ENCODE measurements around the gene PTS.

Gene PTS

DNA sequence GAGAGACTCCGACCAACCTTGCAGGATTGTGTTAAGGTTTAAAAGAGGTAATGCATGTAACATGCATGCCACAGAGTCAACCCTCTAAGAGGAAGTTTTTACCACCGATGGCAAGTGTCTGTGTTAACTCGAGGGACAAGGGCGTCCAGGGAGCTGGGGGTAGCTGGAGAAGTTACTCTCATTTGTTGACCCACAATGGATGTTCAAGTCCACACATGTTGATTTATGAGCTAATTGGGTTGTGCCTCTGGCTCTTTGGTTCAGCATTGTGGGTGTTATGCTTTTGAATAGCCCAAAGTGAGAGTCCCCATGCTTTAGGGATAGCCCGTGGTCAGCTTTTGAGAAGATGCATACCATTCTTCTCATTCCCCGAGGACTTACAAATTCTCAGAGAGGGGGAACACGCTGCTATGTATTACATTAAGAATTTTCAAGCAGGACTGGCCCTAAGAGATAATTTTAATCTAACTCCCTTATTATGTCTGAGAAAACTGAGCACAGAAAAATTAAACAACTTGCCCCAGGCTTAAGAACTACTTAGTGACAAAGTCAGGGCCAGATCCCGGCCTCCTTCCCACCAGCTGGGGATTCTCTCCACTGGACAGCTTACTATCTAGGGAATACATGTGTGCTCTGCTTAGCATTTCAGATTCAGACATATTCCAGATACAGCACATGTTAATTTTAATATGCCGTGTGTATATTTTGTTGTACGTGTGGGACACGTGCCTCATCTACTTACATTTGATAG, 39.6 kb downstream of the PTS start:
- no peaks in the 10 kb centered on the region for H3K4me1 Mint-ChIP-seq
- H3K27ac Mint-ChIP-seq: no peak overlapping the region
- no peaks in the 10 kb centered on the region for H3K9me3 Mint-ChIP-seq
- ATAC-seq (ENCODE audit: low read depth) (no peak), DNase-seq (ENCODE audit: low spot score in 2 of 2) (no peak)
- no peak overlapping the region for H3K4me3 Mint-ChIP-seq
- H3K27me3 Mint-ChIP-seq: no peaks in the 10 kb centered on the region
- H3K36me3 Mint-ChIP-seq: no peaks in the 10 kb centered on the region

DNA sequence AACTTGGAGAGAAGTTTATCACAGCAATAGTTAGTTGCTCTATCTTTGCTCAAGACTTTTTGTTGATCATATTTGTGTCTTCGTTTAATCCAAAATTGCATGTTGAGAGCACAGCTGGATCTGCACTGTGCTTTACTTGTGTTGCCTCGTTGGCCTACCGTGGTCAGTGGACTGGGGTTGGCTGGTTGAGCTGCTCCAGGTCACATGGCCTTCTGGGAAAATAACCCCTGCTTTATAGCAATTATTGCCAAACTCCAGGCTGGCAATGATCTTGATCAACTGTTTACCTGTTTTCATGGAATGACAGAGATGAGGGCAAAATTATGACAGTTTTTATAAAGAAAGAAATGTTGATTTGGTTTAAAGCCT, 40.2 kb downstream of the PTS start:
- no peak overlapping the region for H3K4me3 Mint-ChIP-seq
- H3K27me3 Mint-ChIP-seq: no peaks in the 10 kb centered on the region
- peaks cover 2% of the 10 kb centered on the region for H3K4me1 Mint-ChIP-seq
- DNase-seq (ENCODE audit: low spot score in 2 of 2) (no peak), ATAC-seq (ENCODE audit: low read depth) (no peak)
- H3K36me3 Mint-ChIP-seq: no peaks in the 10 kb centered on the region
- H3K9me3 Mint-ChIP-seq: no peaks in the 10 kb centered on the region
- H3K27ac Mint-ChIP-seq: no peak overlapping the region

DNA sequence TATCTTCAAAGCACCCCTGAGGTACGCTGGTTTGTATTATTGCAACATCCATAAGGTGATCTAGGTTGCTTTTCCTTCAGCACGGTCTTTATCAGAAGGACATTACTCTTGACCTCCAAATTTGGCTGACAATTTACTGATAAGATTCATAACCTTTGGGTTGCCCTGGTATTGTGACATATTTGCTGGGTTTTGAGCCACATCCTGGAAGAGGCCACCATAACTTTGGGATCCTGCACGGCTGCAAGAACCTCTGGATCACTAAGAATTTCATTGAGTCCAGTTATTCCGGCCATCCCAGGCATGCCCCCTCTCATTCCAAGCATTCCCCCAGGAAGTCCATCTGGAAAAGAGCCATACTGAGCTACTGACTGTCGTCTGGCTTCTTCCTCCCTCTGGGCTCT, 41.0 kb downstream of the PTS start:
- DNase-seq (ENCODE audit: low spot score in 2 of 2) (no peak), ATAC-seq (ENCODE audit: low read depth) (no peak)
- no peak overlapping the region for H3K27ac Mint-ChIP-seq
- H3K27me3 Mint-ChIP-seq: no peaks in the 10 kb centered on the region
- H3K4me3 Mint-ChIP-seq: no peak overlapping the region
- no peaks in the 10 kb centered on the region for H3K9me3 Mint-ChIP-seq
- H3K36me3 Mint-ChIP-seq: no peaks in the 10 kb centered on the region
- peaks cover 4% of the 10 kb centered on the region for H3K4me1 Mint-ChIP-seq

DNA sequence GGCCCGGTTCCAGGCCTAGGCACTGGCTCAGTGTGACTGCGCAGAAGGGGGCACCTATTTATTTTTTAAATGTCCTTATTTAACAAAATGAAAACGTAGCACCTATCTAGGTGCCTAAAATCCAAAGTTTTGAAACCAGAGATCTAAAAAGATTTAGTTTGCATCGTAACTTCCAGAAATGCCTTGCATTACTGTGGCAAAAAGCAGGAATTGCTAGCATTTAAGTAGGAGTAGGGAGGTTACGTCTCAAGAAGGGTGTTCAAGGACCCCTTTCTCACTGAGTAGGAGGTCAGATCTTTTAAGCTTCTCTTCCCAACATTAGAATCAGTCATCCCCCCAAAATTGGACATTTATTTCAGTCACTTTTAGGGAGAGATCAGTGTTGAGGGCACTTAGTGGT, 42.2 kb downstream of the PTS start:
- Mint-ChIP-seq H3K4me1 (peaks cover 8% of the 10 kb centered on the region), H3K36me3 (no peaks in the 10 kb centered on the region), H3K4me3 (no peak overlapping the region), H3K27me3 (no peaks in the 10 kb centered on the region), H3K9me3 (peaks cover 2% of the 10 kb centered on the region), H3K27ac (no peak overlapping the region)
- no peak for ATAC-seq (ENCODE audit: low read depth)
- DNase-seq (ENCODE audit: low spot score in 2 of 2): no peak

DNA sequence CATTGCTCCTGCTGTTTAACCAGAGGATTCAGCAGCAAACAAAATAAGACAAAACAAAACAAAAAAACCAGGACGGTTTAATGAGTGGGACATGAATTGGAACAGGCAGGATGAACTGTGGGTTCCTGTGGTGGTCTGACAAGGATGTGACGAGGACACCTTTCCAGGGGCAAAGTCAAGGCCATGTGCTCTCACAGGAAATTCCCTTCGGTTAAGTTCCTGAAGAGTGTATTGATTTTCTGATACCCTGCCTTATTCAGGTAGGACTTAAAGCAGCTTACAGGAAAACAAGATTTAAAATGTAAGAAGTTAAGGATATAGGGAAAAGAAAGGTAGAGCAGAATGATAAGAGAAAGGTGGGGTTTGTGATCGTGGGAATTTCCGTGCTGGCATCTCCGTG, 42.9 kb downstream of the PTS start:
- DNase-seq (ENCODE audit: low spot score in 2 of 2): no peak
- Mint-ChIP-seq H3K9me3 (peaks cover 2% of the 10 kb centered on the region), H3K4me3 (no peak overlapping the region), H3K27ac (no peak overlapping the region), H3K4me1 (peaks cover 8% of the 10 kb centered on the region), H3K36me3 (peaks cover 2% of the 10 kb centered on the region), H3K27me3 (no peaks in the 10 kb centered on the region)
- no peak for ATAC-seq (ENCODE audit: low read depth)

DNA sequence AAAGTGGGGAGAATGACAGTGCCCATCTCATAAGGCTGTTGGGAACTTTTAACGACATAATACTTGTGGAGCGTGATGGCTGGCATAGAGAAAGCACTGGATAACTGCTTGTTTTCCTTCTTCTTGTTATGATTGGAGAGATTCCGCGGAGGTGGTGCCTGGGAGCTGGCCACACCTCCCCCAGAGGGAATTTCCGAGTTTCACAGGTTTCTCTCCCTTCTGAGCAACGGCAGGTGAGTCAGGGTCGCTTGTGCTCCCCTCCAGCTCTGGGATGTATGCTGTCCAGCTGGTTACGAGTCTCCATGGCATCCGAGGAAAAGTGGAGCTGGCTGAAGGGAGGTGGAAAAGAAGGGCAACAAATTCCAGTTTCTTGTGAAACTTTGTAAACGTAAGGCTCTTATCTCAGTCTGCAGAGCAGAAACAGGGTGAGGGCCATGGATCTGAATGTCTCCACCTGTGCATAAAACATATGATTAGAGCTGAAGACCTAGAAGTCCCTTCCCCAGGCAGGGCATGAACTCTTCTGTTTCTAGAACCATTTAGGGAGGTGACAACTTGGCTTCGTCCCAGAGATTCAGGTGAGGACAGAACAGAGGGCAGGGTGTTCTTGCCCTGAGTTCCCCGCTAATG, 44.4 kb downstream of the PTS start:
- Mint-ChIP-seq H3K9me3 (peaks cover 2% of the 10 kb centered on the region), H3K27me3 (peaks cover 2% of the 10 kb centered on the region), H3K27ac (no peak overlapping the region), H3K4me3 (peak overlapping the region; percentile 33), H3K36me3 (peaks cover 4% of the 10 kb centered on the region), H3K4me1 (peaks cover 8% of the 10 kb centered on the region)
- no peak for ATAC-seq (ENCODE audit: low read depth)
- DNase-seq (ENCODE audit: low spot score in 2 of 2): no peak

DNA sequence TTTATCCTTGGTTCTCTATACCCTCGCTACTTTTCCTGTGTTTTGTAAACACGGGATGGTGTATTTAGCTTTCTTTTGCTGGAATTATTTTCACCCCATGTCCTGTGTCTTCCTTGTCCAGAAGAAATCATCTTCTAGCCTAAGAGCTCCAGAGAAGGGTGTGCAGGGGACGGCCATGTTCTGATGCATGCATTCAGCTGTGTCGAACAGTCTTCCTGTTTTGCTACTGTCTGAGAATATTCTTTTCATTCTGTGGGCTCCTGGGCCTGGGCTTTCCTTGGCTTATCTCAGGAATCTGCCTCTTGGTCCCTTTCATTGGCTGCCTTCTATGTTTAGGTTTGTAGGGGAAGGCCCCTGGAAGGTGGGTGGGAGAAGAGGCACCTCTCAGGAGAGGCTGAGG, 45.0 kb downstream of the PTS start:
- ATAC-seq (ENCODE audit: low read depth) (no peak), DNase-seq (ENCODE audit: low spot score in 2 of 2) (no peak)
- no peak overlapping the region for H3K4me3 Mint-ChIP-seq
- peaks cover 2% of the 10 kb centered on the region for H3K9me3 Mint-ChIP-seq
- peaks cover 4% of the 10 kb centered on the region for H3K36me3 Mint-ChIP-seq
- H3K27ac Mint-ChIP-seq: no peak overlapping the region
- peaks cover 8% of the 10 kb centered on the region for H3K4me1 Mint-ChIP-seq
- peaks cover 4% of the 10 kb centered on the region for H3K27me3 Mint-ChIP-seq

DNA sequence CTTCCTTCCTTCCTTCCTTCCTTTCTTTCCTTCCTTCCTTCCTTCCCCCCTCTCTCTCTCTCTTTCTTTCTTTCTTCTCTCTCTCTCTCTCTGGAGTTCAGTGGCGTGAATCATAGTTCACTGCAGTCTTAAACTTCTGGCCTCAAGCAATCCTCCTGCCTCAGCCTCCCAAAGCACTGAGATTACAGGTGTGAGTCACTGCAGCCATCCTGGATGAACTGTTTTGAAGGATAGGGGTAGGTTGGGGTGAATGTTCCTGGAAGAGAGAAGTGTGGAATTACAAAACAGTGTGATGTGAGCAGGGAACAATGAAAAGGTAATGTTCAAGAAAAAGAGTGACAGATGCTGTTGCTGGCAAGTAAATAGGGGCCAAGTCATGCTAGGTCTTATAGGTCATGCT, 46.8 kb downstream of the PTS start:
- Mint-ChIP-seq H3K4me1 (peaks cover 8% of the 10 kb centered on the region), H3K4me3 (no peak overlapping the region), H3K27me3 (peaks cover 4% of the 10 kb centered on the region), H3K27ac (no peak overlapping the region), H3K36me3 (peaks cover 4% of the 10 kb centered on the region), H3K9me3 (peaks cover 2% of the 10 kb centered on the region)
- DNase-seq (ENCODE audit: low spot score in 2 of 2) (no peak), ATAC-seq (ENCODE audit: low read depth) (no peak)

DNA sequence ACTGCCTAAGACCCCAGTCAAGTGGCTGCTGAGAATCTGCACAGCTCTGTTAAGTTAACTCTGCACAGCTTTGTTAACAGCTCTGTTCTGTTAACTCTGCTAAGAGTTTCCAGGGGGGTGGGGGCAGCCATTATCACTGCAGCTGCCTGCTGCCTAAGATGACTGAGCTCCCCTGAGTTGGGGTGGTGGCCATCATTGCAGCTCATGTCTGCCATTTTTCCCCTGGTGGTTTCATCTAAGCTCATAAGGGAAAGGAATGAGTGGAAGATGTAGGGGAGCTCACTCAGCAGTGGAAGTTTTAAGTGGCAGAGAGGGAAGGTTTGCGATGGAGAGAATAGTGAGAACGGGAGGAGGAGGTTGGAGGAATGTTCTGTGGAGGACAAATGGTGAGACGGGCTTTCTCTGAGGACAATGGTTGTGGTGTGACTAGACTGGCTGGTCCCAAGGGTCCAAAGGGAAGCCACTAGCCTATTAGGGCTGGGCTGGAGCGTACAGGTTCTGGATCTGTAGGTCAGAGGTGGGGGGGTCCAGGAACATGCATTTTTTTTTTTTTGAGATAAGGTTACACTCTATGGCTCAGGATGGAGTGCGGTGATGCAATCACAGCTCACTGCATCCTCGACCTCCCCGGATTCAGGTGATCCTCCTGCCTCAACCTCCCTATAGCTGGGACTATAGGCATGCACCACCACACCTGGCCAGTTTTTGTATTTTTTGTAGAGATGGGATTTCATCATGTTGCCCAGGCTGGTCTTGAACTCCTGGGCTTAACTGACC, 48.0 kb downstream of the PTS start:
- Mint-ChIP-seq H3K36me3 (peaks cover 4% of the 10 kb centered on the region), H3K4me3 (no peak overlapping the region), H3K27ac (no peak overlapping the region), H3K4me1 (peaks cover 8% of the 10 kb centered on the region), H3K27me3 (peaks cover 4% of the 10 kb centered on the region), H3K9me3 (peaks cover 2% of the 10 kb centered on the region)
- DNase-seq (ENCODE audit: low spot score in 2 of 2): no peak
- no peak for ATAC-seq (ENCODE audit: low read depth)

DNA sequence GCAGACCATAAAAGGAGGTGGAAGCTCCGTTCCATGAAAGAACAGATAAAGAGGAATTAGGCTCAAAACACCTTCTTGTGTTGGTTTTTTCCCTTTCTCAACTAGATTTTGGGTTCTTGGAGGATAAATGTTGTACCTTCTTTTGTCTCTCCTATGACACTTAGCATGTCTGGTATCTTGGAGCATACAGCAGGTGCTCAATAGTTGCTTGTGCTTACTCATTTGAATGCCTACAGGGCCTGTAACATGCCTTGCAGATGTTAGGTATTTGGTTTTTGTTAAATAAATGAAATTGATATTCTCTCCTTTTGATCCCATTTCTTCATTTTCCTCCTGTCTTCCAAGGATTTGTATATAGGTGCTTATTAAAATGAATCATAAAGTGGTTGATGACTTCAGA, 50.8 kb downstream of the PTS start:
- peaks cover 4% of the 10 kb centered on the region for H3K27me3 Mint-ChIP-seq
- peaks cover 2% of the 10 kb centered on the region for H3K9me3 Mint-ChIP-seq
- peaks cover 4% of the 10 kb centered on the region for H3K36me3 Mint-ChIP-seq
- ATAC-seq (ENCODE audit: low read depth) (no peak), DNase-seq (ENCODE audit: low spot score in 2 of 2) (no peak)
- H3K4me1 Mint-ChIP-seq: peaks cover 18% of the 10 kb centered on the region
- no peak overlapping the region for H3K4me3 Mint-ChIP-seq
- no peak overlapping the region for H3K27ac Mint-ChIP-seq

DNA sequence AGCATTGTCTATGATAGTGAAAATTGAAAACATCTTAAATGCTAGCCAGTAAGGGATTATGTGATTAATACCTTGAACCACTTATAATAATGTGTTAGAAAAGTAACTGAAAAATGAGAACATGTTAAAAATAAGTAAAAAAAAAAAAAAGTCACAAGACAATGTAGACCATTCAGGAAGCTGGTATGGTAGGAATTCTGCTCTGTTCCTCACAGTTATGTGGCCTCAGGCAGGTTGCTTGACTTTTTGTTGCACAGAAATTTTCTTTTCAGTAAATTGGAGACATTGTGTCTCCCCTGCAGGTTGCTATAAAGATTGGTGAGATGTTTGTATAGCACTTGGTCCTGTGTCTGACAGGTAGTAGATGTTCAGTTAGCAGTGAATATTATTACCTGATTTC, 51.7 kb downstream of the PTS start:
- DNase-seq (ENCODE audit: low spot score in 2 of 2): no peak
- ATAC-seq (ENCODE audit: low read depth): no peak
- no peak overlapping the region for H3K27ac Mint-ChIP-seq
- H3K4me3 Mint-ChIP-seq: no peak overlapping the region
- peaks cover 16% of the 10 kb centered on the region for H3K4me1 Mint-ChIP-seq
- H3K36me3 Mint-ChIP-seq: peaks cover 4% of the 10 kb centered on the region
- peaks cover 4% of the 10 kb centered on the region for H3K27me3 Mint-ChIP-seq
- peaks cover 1% of the 10 kb centered on the region for H3K9me3 Mint-ChIP-seq

DNA sequence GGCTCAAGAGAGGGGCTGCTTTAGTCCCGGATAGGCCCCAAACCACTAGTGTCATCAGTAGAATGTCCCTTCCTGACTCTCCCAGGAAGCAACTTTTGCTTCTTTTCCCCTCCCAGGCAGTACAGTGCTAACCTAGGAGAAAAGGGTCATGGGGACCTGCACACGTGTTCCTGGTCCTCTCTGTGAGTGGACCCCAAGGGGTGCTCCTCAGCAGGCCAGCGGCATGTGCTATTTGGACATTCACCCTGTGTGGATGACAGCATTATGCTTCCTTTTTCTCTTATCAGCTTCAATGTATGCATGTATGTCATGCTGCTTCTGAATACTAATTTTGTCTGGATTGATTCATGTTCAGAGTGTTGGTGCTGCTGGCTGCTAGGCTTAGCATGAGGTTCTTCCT, 52.6 kb downstream of the PTS start:
- no peak overlapping the region for H3K27ac Mint-ChIP-seq
- H3K9me3 Mint-ChIP-seq: no peaks in the 10 kb centered on the region
- H3K4me1 Mint-ChIP-seq: peaks cover 14% of the 10 kb centered on the region
- peaks cover 4% of the 10 kb centered on the region for H3K36me3 Mint-ChIP-seq
- ATAC-seq (ENCODE audit: low read depth): no peak
- H3K27me3 Mint-ChIP-seq: peaks cover 4% of the 10 kb centered on the region
- DNase-seq (ENCODE audit: low spot score in 2 of 2): no peak
- H3K4me3 Mint-ChIP-seq: no peak overlapping the region

DNA sequence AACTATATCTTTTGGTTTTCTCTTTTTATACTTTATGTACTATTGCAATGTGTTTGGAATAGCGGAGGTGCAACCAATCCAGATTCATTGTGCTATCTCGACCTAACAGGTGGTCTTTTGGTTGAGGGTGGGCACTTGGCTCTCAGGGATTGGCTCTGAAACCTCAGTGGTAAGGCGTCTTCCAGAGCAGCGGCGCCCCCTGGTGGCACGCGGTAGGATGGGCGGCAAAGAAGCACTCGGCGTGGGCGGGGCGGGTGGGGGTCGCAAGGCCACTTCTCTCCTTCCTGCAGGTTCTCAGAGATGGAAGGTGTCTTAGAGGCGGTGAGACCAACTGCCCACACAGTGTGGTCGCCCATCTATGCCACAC, 53.7 kb downstream of the PTS start:
- peak; percentile 75 for ATAC-seq (ENCODE audit: low read depth)
- H3K36me3 Mint-ChIP-seq: peaks cover 2% of the 10 kb centered on the region
- peak overlapping the region; percentile 94 for H3K4me3 Mint-ChIP-seq
- H3K4me1 Mint-ChIP-seq: peaks cover 14% of the 10 kb centered on the region
- DNase-seq (ENCODE audit: low spot score in 2 of 2): peak; percentile 73 to 80
- no peaks in the 10 kb centered on the region for H3K9me3 Mint-ChIP-seq
- H3K27me3 Mint-ChIP-seq: peaks cover 4% of the 10 kb centered on the region
- peak overlapping the region; percentile 45 for H3K27ac Mint-ChIP-seq

DNA sequence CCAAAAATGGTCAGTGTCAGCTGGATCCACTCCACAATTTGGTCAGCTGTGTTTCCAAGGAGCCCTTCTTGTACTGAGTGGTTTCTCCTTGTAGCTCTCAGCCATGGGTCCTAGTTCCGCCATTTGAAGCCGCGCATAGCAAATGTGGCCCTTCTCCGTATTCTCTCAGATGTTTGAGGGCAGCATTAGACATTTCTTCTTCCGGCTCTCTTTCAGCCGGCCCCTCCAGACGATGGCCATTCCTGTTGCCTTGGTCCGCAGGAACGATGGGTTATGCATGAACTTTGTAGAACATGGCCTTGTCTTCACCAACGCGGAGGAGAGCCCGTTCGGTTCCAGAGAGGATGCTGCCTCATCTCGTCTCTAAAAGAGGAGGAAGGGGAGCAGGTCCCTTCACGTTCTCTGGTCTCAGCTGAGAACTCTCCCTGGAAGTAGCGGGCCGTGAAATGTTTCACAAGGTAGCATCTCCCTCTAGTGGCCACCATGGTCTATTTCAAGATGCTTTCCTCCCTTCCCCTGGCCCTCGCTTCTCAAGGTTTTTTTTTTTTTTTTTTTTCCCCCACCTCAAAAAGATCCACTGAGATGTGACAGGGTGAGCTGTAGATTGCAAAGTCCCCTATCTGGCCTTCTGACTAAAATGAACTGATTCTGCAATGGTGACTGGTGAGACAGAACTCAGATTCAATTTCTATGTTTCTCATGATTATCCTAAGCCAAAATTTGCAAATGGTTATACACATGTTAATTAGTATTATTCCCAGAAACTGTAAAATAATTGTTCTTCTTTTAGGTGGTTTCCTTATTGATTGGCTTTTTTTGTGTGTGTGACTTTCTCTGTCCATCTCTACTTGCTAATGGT, 54.3 kb downstream of the PTS start:
- no peaks in the 10 kb centered on the region for H3K9me3 Mint-ChIP-seq
- ATAC-seq (ENCODE audit: low read depth) (peak; percentile 88), DNase-seq (ENCODE audit: low spot score in 2 of 2) (peak; percentile 63 to 70)
- peak overlapping the region; percentile 94 for H3K4me3 Mint-ChIP-seq
- peaks cover 2% of the 10 kb centered on the region for H3K27me3 Mint-ChIP-seq
- H3K27ac Mint-ChIP-seq: peak overlapping the region; percentile 7
- peaks cover 14% of the 10 kb centered on the region for H3K4me1 Mint-ChIP-seq
- no peaks in the 10 kb centered on the region for H3K36me3 Mint-ChIP-seq
